Kidney (tissue), 14 donors: ENCODE data around the gene CRYL1. TPM values are rescaled to one million over a fixed set of nuclear protein-coding genes. Genes with fewer than 3 reads are reported as not detected.
A peak's percentile ranks its signal among the peaks of the same experiment; 100 is the strongest.
"Not testable (repeated sequence)": the region's sequence is repeated elsewhere in the genome, so short reads cannot be mapped to it uniquely, and the experiment has no call there.

Experiments
- DNase-seq, 5 donors: peaks; one replicate each; pipeline ENCODE4 v3.0.0-alpha.2; 2013 to 2020
- FAIRE-seq: peaks from 2 replicates; lab custom pipeline; 2012; peaks lifted over from hg19 to GRCh38; lab: Jason Lieb, UNC
- H3K27ac ChIP-seq, 2 donors: one replicate each; pipeline ENCODE4 v1.7.0; 2013; ENCODE audit warnings: low read depth in 2 of 2, low read length in 2 of 2, inconsistent platforms in 1 of 2
- H3K27me3 ChIP-seq: one replicate; pipeline ENCODE4 v1.7.1; 2013; ENCODE audit warnings: low read length, inconsistent platforms; ENCODE audit not compliant: control insufficient read depth, insufficient read depth
- H3K36me3 ChIP-seq, 3 donors: one replicate each; pipeline versions ENCODE4 v1.7.0 to v1.7.1; 2013; ENCODE audit warnings: low read length in 3 of 3, control low read depth in 1 of 3, inconsistent platforms in 1 of 3; ENCODE audit not compliant: insufficient read depth in 3 of 3, control insufficient read depth in 2 of 3
- H3K4me1 ChIP-seq, 3 donors: one replicate each; pipeline versions ENCODE4 v1.7.0 to v1.7.1; 2013; ENCODE audit warnings: low read length in 3 of 3, inconsistent platforms in 1 of 3, low read depth in 1 of 3; ENCODE audit not compliant: control insufficient read depth in 2 of 3, insufficient read depth in 2 of 3
- H3K4me3 ChIP-seq, 3 donors: one replicate each; pipeline versions ENCODE4 v1.7.0 to v1.8.1; 2013; ENCODE audit warnings: low read length in 3 of 3, control low read depth in 1 of 3, inconsistent platforms in 1 of 3
- H3K9ac ChIP-seq, 3 donors: one replicate each; pipeline versions ENCODE4 v1.7.0 to v1.7.1; 2013; ENCODE audit warnings: low read length in 3 of 3, control low read depth in 1 of 3, inconsistent platforms in 1 of 3
- H3K9me3 ChIP-seq, 3 donors: one replicate each; pipeline versions ENCODE4 v1.7.0 to v1.7.1; 2013; ENCODE audit warnings: low read length in 3 of 3, control low read depth in 1 of 3, inconsistent platforms in 1 of 3; ENCODE audit not compliant: control insufficient read depth in 2 of 3, insufficient read depth in 1 of 3
- CTCF ChIP-seq: IDR thresholded peaks from 3 replicates; pipeline ENCODE4 v1.5.1; 2012; ENCODE audit warnings: mild to moderate bottlenecking, moderate library complexity, borderline replicate concordance; ENCODE audit not compliant: insufficient read depth; ENCODE audit errors: extremely low read depth
- intact Hi-C: fragments of 100-400 bp; cut with DNase I; formaldehyde crosslinking; loops from one replicate; pipeline ENCODE4 v1.11.1; 2022
- polyA plus RNA-seq: library from polyadenylated mRNA; stranded (reverse); fragments of 350-450 nt; fragmentation: Illumina TruSeq; extraction: RNeasy Lipid Tissue Mini Kit (QIAGEN cat#74804); gene quantifications from one replicate; pipeline ENCODE4 v1.2.3, GENCODE V29; 2014; ENCODE audit warnings: low read depth, low replicate concordance; ENCODE audit not compliant: insufficient read depth
- total RNA-seq: library from RNA; stranded (reverse); fragmentation: NEBNext Ultra II Directional; extraction: Animal tissue kit (Norgen Biotek cat#: 25700); gene quantifications from one replicate; pipeline ENCODE4 v1.2.1, GENCODE V29; 2021
- donor health status: control.
- donor health status: control.
- donor health status: control.
- donor health status: control.
- donor health status: control.
- donor health status: DM: yes; HTN: yes; CAD: no.
- donor health status: Normal renal cell carcinoma (clear cell type).

Gene CRYL1
- total and polyA plus RNA-seq, 2 donors from 2014 or later = 130 to 462 TPM

- Histone ChIP-seq H3K4me1 (peaks cover 0 to 9% (median 2%) of the 10 kb centered on the region in 3 donors), H3K36me3 (peaks cover 0 to 7% (median 0%) of the 10 kb centered on the region in 3 donors), H3K9me3 (no peaks in the 10 kb centered on the region), H3K27ac (no peak overlapping the region), H3K9ac (no peak overlapping the region), H3K27me3 (no peaks in the 10 kb centered on the region), H3K4me3 (no peak overlapping the region)
- FAIRE-seq = no peak
- intact Hi-C loops = no loop called here
- no peak for DNase-seq
- TF ChIP-seq CTCF = no peak
These were observed 86.9 kb downstream of the CRYL1 start for GRCh38 chr13:20438801-20439200.

- Histone ChIP-seq H3K9me3 (no peaks in the 10 kb centered on the region), H3K36me3 (peaks cover 0 to 9% (median 7%) of the 10 kb centered on the region in 3 donors), H3K9ac (no peak overlapping the region), H3K4me1 (peaks cover 0 to 2% (median 0%) of the 10 kb centered on the region in 3 donors), H3K27me3 (no peaks in the 10 kb centered on the region), H3K27ac (no peak overlapping the region), H3K4me3 (no peak overlapping the region)
- intact Hi-C loops = no loop called here
- no peak for TF ChIP-seq CTCF
- FAIRE-seq = no peak
- no peak for DNase-seq
These were observed 89.2 kb downstream of the CRYL1 start for GRCh38 chr13:20436505-20436904.

- no peak overlapping the region for H3K4me3 ChIP-seq
- H3K27me3 ChIP-seq = no peaks in the 10 kb centered on the region
- H3K4me1 ChIP-seq = peaks cover 0 to 2% (median 0%) of the 10 kb centered on the region in 3 donors
- peaks cover 0 to 11% (median 10%) of the 10 kb centered on the region in 3 donors for H3K36me3 ChIP-seq
- intact Hi-C loops = no loop called here
- DNase-seq (peak in 3 of 5 donors; percentile 53 to 77 (median 63)), FAIRE-seq (no peak)
- no peak overlapping the region for H3K27ac ChIP-seq
- H3K9ac ChIP-seq = no peak overlapping the region
- H3K9me3 ChIP-seq = no peaks in the 10 kb centered on the region
- TF ChIP-seq CTCF = no peak
These were observed 89.9 kb downstream of the CRYL1 start for GRCh38 chr13:20435616-20436368.

GRCh38 chr13:20434210-20434609 is 91.4 kb downstream of the CRYL1 start:
- H3K9ac ChIP-seq, H3K4me3 ChIP-seq, FAIRE-seq, DNase-seq, H3K9me3 ChIP-seq, H3K4me1 ChIP-seq, H3K27ac ChIP-seq, intact Hi-C loops, H3K27me3 ChIP-seq: not testable (repeated sequence)
- H3K36me3 ChIP-seq = peaks cover 0 to 15% (median 10%) of the 10 kb centered on the region in 3 donors
